ENCODE data around the gene PXK.
A peak's percentile ranks its signal among the peaks of the same experiment; 100 is the strongest.
"Not testable (repeated sequence)": the region's sequence is repeated elsewhere in the genome, so short reads cannot be mapped to it uniquely, and the experiment has no call there.

Gene PXK

DNA sequence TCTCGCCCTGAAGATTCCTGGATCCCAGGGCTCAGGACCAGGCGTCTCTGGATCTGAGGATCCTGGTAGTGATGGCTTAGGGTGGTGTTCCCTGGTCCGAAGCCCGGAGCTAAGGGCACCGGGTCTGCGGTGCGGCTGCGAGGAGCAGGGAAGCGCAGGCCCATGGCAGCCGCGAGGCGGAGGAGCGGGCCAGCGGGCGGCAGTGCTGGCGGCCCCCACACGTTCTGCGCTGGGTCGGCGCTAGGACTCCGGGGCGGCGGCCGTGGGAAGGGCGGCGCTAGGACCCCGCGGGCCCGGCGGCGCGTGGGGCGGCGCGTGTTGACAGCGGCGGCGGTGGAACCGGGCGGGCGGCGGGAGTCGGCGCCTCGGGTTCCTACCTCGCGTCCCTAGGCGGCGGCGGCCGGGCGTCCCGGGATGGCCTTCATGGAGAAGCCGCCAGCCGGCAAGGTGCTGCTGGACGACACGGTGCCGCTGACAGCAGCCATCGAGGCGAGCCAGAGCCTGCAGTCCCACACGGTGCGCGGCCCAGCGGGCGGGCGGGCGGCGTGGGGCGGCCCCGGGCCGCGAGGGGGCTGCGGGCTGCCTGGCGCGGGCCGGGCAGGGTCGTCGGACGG lies at the start of gene PXK:
TSS of gene PXK (plus strand) at position 318 of the 614 bp plus-strand sequence. CDS start at position 415, 97 bp downstream.
- Histone ChIP-seq H3K9ac (ENCODE audit: low read length) (peak within 1 kb of the TSS; percentile 67), H3K27me3 (ENCODE audit: control insufficient read depth in 1 of 2, insufficient read depth in 2 of 2, low read length in 2 of 2) (no peaks in the 10 kb centered on the region), H3K9me3 (ENCODE audit: low read length) (no peaks in the 10 kb centered on the region), H3K27ac (ENCODE audit: low read depth, low read length) (peak within 1 kb of the TSS; percentile 76), H3K4me1 (ENCODE audit: insufficient read depth, low read length) (peaks cover 31% of the 10 kb centered on the region), H3K36me3 (ENCODE audit: insufficient read depth, low read length) (no peaks in the 10 kb centered on the region), H3K4me3 (ENCODE audit: low read depth in 1 of 2, low read length in 2 of 2) (peak within 1 kb of the TSS; percentile 65 to 71)

DNA sequence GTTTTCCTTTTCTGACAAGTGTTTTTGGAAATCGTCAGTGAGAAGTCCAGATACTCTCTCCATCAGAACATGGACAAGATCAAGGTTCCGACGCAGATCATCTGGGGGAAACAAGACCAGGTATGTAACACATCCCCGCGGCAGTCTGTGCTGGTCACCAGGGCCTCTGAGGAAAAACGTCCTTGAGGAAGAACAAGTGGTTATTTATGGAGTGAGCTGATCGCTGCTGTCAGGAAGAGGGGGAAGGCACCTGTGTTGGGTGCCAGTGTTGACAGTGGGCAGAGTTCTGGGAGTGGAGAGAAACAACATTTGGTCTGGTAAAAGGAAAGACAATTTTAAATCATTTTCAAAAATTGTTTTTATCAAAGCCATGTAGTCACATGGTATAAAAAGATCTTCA lies 47.4 kb upstream of the PXK start:
- no peak overlapping the region for H3K9ac ChIP-seq (ENCODE audit: low read length)
- H3K27me3 ChIP-seq (ENCODE audit: control insufficient read depth in 1 of 2, insufficient read depth in 2 of 2, low read length in 2 of 2): no peaks in the 10 kb centered on the region
- no peak overlapping the region for H3K27ac ChIP-seq (ENCODE audit: low read depth, low read length)
- H3K36me3 ChIP-seq (ENCODE audit: insufficient read depth, low read length): peaks cover 24% of the 10 kb centered on the region
- no peak overlapping the region for H3K4me3 ChIP-seq (ENCODE audit: low read depth in 1 of 2, low read length in 2 of 2)
- H3K9me3 ChIP-seq (ENCODE audit: low read length): no peaks in the 10 kb centered on the region
- no peaks in the 10 kb centered on the region for H3K4me1 ChIP-seq (ENCODE audit: insufficient read depth, low read length)

DNA sequence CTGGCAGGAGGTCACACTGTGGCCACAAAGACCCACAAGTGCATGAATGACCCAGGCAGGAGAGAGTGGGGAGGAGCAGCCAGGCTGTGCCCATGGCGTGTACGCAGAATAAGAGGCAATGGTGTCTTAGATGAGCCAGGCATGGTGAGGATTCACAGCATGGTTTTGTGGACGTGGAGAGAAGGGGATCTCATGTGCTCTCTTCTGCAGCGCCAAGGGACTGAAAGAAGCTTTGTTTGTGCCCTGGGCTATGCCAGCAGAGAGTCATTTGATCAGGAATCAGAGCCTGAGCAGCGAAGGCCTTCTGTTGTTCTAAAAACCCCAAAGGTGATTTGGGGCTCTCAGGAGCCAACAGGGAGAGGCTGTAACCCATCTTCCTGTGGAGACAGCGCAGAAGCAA lies 45.3 kb upstream of the PXK start:
- Histone ChIP-seq H3K4me3 (ENCODE audit: low read depth in 1 of 2, low read length in 2 of 2) (no peak overlapping the region), H3K36me3 (ENCODE audit: insufficient read depth, low read length) (peaks cover 24% of the 10 kb centered on the region), H3K27me3 (ENCODE audit: control insufficient read depth in 1 of 2, insufficient read depth in 2 of 2, low read length in 2 of 2) (no peaks in the 10 kb centered on the region), H3K9ac (ENCODE audit: low read length) (no peak overlapping the region), H3K27ac (ENCODE audit: low read depth, low read length) (no peak overlapping the region), H3K4me1 (ENCODE audit: insufficient read depth, low read length) (no peaks in the 10 kb centered on the region), H3K9me3 (ENCODE audit: low read length) (no peaks in the 10 kb centered on the region)

DNA sequence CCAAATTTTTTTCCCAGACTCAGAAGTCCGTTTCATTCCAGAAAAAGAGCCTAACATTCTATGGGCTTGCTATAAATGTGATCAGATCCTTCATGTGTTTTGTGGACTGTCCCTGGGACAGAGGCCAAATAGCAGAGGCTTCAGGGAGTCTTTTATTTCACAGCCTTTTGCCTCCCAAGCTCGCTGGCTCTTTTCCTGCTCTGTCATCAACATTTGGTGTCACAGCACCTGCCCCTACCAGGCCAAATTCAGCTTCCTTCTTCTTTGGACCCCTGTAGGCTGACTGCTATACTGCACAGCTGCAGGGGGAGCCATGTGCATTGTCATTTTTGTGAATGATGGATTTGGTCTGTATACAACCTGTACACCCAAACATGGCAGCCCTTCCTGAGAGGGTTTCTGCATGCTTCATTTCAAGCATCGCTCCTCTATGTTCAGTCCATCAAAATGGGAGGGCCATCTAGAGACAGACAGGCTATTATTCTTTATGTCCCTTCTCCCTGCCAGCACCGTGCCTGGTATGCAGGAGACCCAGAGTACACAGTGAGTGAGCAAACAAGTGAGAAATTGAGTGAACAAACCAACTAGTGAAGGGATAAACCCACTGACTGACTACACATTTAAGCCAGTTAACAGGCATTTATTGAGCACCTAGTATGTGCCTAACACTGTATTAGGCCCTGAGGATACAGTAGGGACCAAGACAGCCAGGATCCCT lies 44.5 kb upstream of the PXK start:
- Histone ChIP-seq H3K36me3 (ENCODE audit: insufficient read depth, low read length) (peaks cover 21% of the 10 kb centered on the region), H3K9ac (ENCODE audit: low read length) (no peak overlapping the region), H3K27ac (ENCODE audit: low read depth, low read length) (no peak overlapping the region), H3K9me3 (ENCODE audit: low read length) (no peaks in the 10 kb centered on the region), H3K4me1 (ENCODE audit: insufficient read depth, low read length) (no peaks in the 10 kb centered on the region), H3K4me3 (ENCODE audit: low read depth in 1 of 2, low read length in 2 of 2) (no peak overlapping the region), H3K27me3 (ENCODE audit: control insufficient read depth in 1 of 2, insufficient read depth in 2 of 2, low read length in 2 of 2) (no peaks in the 10 kb centered on the region)

DNA sequence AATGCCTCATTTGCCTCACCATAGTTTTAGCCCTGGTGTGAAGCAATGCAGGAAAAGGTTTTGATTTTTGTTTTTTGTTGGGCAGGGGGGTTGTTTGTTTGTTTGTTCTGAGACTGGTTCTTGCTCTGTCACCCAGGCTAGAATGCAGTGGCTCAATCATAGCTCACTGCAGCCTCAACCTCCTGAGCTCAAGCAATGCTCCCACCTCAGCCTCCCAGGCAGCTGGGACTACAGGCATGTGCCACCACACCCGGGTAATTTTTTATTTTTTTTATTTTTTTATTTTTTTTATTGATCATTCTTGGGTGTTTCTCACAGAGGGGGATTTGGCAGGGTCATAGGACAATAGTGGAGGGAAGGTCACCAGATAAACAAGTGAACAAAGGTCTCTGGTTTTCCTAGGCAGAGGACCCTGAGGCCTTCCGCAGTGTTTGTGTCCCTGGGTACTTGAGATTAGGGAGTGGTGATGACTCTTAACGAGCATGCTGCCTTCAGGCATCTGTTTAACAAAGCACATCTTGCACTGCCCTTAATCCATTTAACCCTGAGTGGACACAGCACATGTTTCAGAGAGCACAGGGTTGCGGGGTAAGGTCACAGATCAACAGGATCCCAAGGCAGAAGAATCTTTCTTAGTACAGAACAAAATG lies 43.6 kb upstream of the PXK start:
- peaks cover 17% of the 10 kb centered on the region for H3K36me3 ChIP-seq (ENCODE audit: insufficient read depth, low read length)

DNA sequence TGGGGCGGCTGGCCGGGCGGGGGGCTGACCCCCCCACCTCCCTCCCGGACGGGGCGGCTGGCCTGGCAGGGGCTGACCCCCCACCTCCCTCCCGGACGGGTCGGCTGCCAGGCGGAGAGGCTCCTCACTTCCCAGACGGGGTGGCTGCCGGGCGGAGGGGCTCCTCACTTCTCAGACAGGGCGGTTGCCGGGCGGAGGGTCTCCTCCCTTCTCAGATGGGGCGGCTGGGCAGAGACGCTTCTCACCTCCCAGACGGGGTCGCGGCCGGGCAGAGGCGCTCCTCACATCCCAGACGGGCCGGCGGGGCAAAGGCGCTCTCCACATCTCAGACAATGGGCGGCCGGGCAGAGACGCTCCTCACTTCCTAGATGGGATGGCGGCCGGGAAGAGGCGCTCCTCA lies 42.2 kb upstream of the PXK start:
- not testable (repeated sequence) for H3K4me3 ChIP-seq (ENCODE audit: low read depth in 1 of 2, low read length in 2 of 2); H3K9ac ChIP-seq (ENCODE audit: low read length); H3K4me1 ChIP-seq (ENCODE audit: insufficient read depth, low read length); H3K9me3 ChIP-seq (ENCODE audit: low read length); H3K27me3 ChIP-seq (ENCODE audit: control insufficient read depth in 1 of 2, insufficient read depth in 2 of 2, low read length in 2 of 2); H3K27ac ChIP-seq (ENCODE audit: low read depth, low read length)
- H3K36me3 ChIP-seq (ENCODE audit: insufficient read depth, low read length): peaks cover 12% of the 10 kb centered on the region

More for the DNA sequence above, 43.6 kb upstream of the PXK start:
- H3K4me3 ChIP-seq (ENCODE audit: low read depth in 1 of 2, low read length in 2 of 2); H3K9me3 ChIP-seq (ENCODE audit: low read length); H3K4me1 ChIP-seq (ENCODE audit: insufficient read depth, low read length); H3K27ac ChIP-seq (ENCODE audit: low read depth, low read length); H3K27me3 ChIP-seq (ENCODE audit: control insufficient read depth in 1 of 2, insufficient read depth in 2 of 2, low read length in 2 of 2); H3K9ac ChIP-seq (ENCODE audit: low read length): not testable (repeated sequence)

DNA sequence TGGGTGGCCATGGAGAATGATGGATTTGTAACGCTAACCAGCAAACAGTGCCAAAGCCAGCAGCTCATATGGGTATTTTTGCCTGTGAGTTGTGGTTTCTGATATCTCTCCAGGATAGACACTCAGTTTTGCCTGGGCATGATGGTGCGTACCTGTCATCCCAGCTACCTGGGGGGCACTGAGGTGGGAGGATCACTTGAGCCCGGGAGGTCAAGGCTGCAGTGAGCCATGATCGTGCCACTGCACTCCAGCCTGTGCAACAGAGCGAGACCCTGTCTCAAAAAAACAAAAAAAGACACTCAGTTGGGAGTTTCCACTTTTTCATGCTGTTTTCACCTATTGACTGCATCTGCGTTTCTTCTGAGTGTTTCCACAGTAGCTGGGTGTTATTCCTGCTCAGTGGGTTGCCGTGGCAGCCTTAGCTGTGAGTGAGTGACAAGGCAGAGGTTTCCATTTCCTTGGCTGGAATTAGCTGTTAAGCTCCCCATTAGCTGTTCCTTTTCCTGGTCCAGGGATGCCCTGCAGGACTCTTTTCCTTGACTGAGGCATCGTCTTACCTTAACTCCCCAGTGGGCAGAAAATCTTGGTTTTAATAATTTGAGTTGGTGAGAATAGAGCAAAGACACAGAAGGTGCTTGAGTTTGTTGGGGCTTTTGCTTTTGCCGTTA lies 40.9 kb upstream of the PXK start:
- H3K36me3 ChIP-seq (ENCODE audit: insufficient read depth, low read length): peaks cover 7% of the 10 kb centered on the region
- no peaks in the 10 kb centered on the region for H3K9me3 ChIP-seq (ENCODE audit: low read length)
- no peak overlapping the region for H3K4me3 ChIP-seq (ENCODE audit: low read depth in 1 of 2, low read length in 2 of 2)
- H3K4me1 ChIP-seq (ENCODE audit: insufficient read depth, low read length): no peaks in the 10 kb centered on the region
- H3K27me3 ChIP-seq (ENCODE audit: control insufficient read depth in 1 of 2, insufficient read depth in 2 of 2, low read length in 2 of 2): no peaks in the 10 kb centered on the region
- H3K27ac ChIP-seq (ENCODE audit: low read depth, low read length): no peak overlapping the region
- no peak overlapping the region for H3K9ac ChIP-seq (ENCODE audit: low read length)

DNA sequence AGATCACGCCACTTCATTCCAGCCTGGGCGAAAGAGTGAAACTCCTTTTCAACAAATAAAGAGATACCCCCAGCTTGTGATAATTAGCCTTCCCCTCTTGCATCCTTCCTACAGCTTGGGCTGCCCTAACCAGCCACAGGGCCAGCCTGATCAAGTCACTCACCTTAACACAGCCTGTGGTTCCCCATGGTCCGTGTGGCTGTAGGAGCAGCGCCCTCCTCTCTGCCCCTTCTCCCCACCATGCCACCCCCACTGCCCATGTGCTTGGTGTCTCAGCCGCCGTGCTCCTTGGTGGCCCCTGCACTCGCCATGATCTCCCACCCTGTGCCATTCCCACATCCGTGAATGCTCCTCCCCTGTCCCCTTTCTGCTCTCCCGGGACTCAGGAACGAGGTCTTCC lies 39.8 kb upstream of the PXK start:
- H3K4me3 ChIP-seq (ENCODE audit: low read depth in 1 of 2, low read length in 2 of 2): no peak overlapping the region
- no peaks in the 10 kb centered on the region for H3K4me1 ChIP-seq (ENCODE audit: insufficient read depth, low read length)
- H3K27ac ChIP-seq (ENCODE audit: low read depth, low read length): no peak overlapping the region
- H3K9me3 ChIP-seq (ENCODE audit: low read length): no peaks in the 10 kb centered on the region
- H3K36me3 ChIP-seq (ENCODE audit: insufficient read depth, low read length): no peaks in the 10 kb centered on the region
- H3K9ac ChIP-seq (ENCODE audit: low read length): no peak overlapping the region
- no peaks in the 10 kb centered on the region for H3K27me3 ChIP-seq (ENCODE audit: control insufficient read depth in 1 of 2, insufficient read depth in 2 of 2, low read length in 2 of 2)

DNA sequence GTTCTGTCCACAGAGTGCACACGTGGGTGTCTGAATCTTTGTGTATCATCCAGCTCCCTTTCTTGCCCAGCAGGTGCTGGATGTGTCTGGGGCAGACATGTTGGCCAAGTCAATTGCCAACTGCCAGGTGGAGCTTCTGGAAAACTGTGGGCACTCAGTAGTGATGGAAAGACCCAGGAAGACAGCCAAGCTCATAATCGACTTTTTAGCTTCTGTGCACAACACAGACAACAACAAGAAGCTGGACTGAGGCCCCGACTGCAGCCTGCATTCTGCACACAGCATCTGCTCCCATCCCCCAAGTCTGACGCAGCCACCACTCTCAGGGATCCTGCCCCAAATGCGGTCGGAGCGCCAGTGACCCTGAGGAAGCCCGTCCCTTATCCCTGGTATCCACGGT lies 39.2 kb upstream of the PXK start:
- H3K9me3 ChIP-seq (ENCODE audit: low read length): no peaks in the 10 kb centered on the region
- H3K27me3 ChIP-seq (ENCODE audit: control insufficient read depth in 1 of 2, insufficient read depth in 2 of 2, low read length in 2 of 2): no peaks in the 10 kb centered on the region
- no peak overlapping the region for H3K27ac ChIP-seq (ENCODE audit: low read depth, low read length)
- no peaks in the 10 kb centered on the region for H3K36me3 ChIP-seq (ENCODE audit: insufficient read depth, low read length)
- H3K4me3 ChIP-seq (ENCODE audit: low read depth in 1 of 2, low read length in 2 of 2): no peak overlapping the region
- no peak overlapping the region for H3K9ac ChIP-seq (ENCODE audit: low read length)
- H3K4me1 ChIP-seq (ENCODE audit: insufficient read depth, low read length): no peaks in the 10 kb centered on the region

DNA sequence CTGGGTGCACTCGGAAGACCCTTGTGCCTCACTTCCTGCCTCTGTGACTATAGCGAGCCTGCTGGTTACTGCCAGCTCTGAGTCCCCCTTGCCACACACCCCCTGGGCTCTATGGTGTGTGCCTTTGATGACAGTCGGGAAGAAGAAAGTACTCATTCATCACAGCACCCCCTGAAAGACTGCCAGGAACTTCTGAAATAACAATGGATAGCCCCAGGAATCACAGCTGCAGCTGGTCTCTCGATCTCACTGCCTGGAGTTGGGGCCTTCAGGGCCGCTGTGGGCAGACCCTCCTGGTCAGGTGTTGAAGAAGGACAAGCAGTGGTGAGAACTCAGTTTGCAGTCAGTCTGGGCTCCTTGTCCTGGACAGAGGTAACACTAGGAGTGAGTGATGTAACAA lies 36.4 kb upstream of the PXK start:
- Histone ChIP-seq H3K27me3 (ENCODE audit: control insufficient read depth in 1 of 2, insufficient read depth in 2 of 2, low read length in 2 of 2) (no peaks in the 10 kb centered on the region), H3K9ac (ENCODE audit: low read length) (no peak overlapping the region), H3K36me3 (ENCODE audit: insufficient read depth, low read length) (no peaks in the 10 kb centered on the region), H3K4me3 (ENCODE audit: low read depth in 1 of 2, low read length in 2 of 2) (no peak overlapping the region), H3K9me3 (ENCODE audit: low read length) (no peaks in the 10 kb centered on the region), H3K4me1 (ENCODE audit: insufficient read depth, low read length) (no peaks in the 10 kb centered on the region), H3K27ac (ENCODE audit: low read depth, low read length) (no peak overlapping the region)

DNA sequence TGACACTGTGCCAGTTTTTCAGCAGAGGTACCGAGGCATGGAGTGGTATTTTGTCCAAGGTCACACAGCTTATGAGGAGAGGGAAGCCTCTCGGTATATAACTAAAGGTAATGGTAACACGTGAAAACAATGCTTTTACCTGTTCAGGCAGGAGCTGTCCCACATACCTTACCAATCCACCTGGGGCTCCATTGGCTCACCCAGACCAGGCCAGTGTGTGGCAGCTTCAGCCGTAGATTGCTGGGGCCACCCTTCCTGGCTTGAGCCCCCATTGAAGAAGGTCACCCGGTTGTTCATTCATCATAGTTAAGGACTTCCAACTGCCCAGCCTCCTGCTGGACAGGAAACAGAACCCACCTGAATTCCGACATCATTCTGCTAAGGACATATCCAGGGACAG lies 35.8 kb upstream of the PXK start:
- Histone ChIP-seq H3K27ac (ENCODE audit: low read depth, low read length) (no peak overlapping the region), H3K4me1 (ENCODE audit: insufficient read depth, low read length) (no peaks in the 10 kb centered on the region), H3K36me3 (ENCODE audit: insufficient read depth, low read length) (no peaks in the 10 kb centered on the region), H3K27me3 (ENCODE audit: control insufficient read depth in 1 of 2, insufficient read depth in 2 of 2, low read length in 2 of 2) (no peaks in the 10 kb centered on the region), H3K4me3 (ENCODE audit: low read depth in 1 of 2, low read length in 2 of 2) (no peak overlapping the region), H3K9me3 (ENCODE audit: low read length) (no peaks in the 10 kb centered on the region), H3K9ac (ENCODE audit: low read length) (no peak overlapping the region)

Data from muscle layer of colon (tissue), 2 donors.